Naive thymus-derived CD8-positive, alpha-beta T cell (primary cell): ENCODE results near the gene TLK2. TPM values are rescaled to one million over a fixed set of nuclear protein-coding genes. Genes with fewer than 3 reads are reported as not detected.
A peak's percentile ranks its signal among the peaks of the same experiment; 100 is the strongest.
"Not testable (repeated sequence)": the region's sequence is repeated elsewhere in the genome, so short reads cannot be mapped to it uniquely, and the experiment has no call there.

Experiments
- ATAC-seq, 2 donors: fragments of 150-1000 bp; cut with Tn5 transposase in 1 of 2; sonication (Bioruptor Pico), chemical (Tn5 transposase) in 1 of 2; 1 replicate in 1 of 2; 2 replicates in 1 of 2; pipeline ENCODE4 v1.10.0; 2021; ENCODE audit warnings: mild to moderate bottlenecking in 2 of 2, moderate library complexity in 2 of 2
- POLR2A ChIA-PET: fragments of 350-600 bp; sonication (Branson Sonifier 250); formaldehyde crosslinking; loops from one replicate; lab custom pipeline; 2021; ENCODE audit warnings: antibody characterized with exemption; lab: Charles Lee
- DNase-seq, 10 donors: peaks; one replicate each; pipeline versions ENCODE4 v3.0.0 to v3.0.0-alpha.2; 2020 to 2022
- H3K27ac Mint-ChIP-seq, 10 donors: one replicate each; pipeline ENCODE4 v1.8.0; 2020 to 2022; ENCODE audit warnings: mild to moderate bottlenecking in 10 of 10, mixed read lengths in 10 of 10, moderate library complexity in 4 of 10, inconsistent platforms in 1 of 10
- H3K27me3 Mint-ChIP-seq, 5 donors: one replicate each; pipeline ENCODE4 v1.8.0; 2021 to 2022; ENCODE audit warnings: mixed read lengths in 5 of 5
- H3K36me3 Mint-ChIP-seq, 3 donors: one replicate each; pipeline ENCODE4 v1.8.0; 2020 to 2022; ENCODE audit warnings: mixed read lengths in 3 of 3, mild to moderate bottlenecking in 2 of 3, inconsistent platforms in 1 of 3
- H3K4me1 Mint-ChIP-seq, 4 donors: one replicate each; pipeline ENCODE4 v1.8.0; 2021 to 2022; ENCODE audit warnings: mixed read lengths in 4 of 4
- H3K4me3 Mint-ChIP-seq, 10 donors: one replicate each; pipeline ENCODE4 v1.8.0; 2020 to 2022; ENCODE audit warnings: mild to moderate bottlenecking in 10 of 10, mixed read lengths in 10 of 10, moderate library complexity in 6 of 10, inconsistent platforms in 1 of 10
- H3K9me3 Mint-ChIP-seq, 9 donors: one replicate each; pipeline ENCODE4 v1.8.0; 2020 to 2022; ENCODE audit warnings: mixed read lengths in 9 of 9, mild to moderate bottlenecking in 3 of 9, inconsistent platforms in 1 of 9, moderate library complexity in 1 of 9
- polyA plus RNA-seq, 3 donors: library from polyadenylated mRNA; unstranded; fragments of 300-500 nt; fragmentation: Illumina TruSeq; gene quantifications; one replicate each; pipeline ENCODE4 v1.2.3, GENCODE V29; 2021
- total RNA-seq, 8 experiments: library from RNA in 2 of 8; stranded (reverse) in 2 of 8; gene quantifications; one replicate each; pipeline ENCODE4 v1.2.3 and lab custom pipeline; 2021 to 2026

The TLK2 gene
- total and polyA plus RNA-seq, 5 experiments from 2014 or later = 8.2 to 79.5 (median 12.0) TPM

GRCh38 chr17:62572888-62573401 lies 94.3 kb downstream of the TLK2 start:
- Mint-ChIP-seq H3K27ac (no peak overlapping the region), H3K4me3 (no peak overlapping the region), H3K9me3 (no peaks in the 10 kb centered on the region), H3K36me3 (peaks cover 7 to 87% (median 23%) of the 10 kb centered on the region in 3 donors), H3K4me1 (peaks cover 0 to 2% (median under 1%) of the 10 kb centered on the region in 4 donors), H3K27me3 (no peaks in the 10 kb centered on the region)
- ATAC-seq = no peak
- no peak for DNase-seq
- POLR2A ChIA-PET = no interaction called here

GRCh38 chr17:62573480-62574117 lies 95.0 kb downstream of the TLK2 start:
- Mint-ChIP-seq H3K27ac (no peak overlapping the region), H3K36me3 (peaks cover 7 to 90% (median 25%) of the 10 kb centered on the region in 3 donors), H3K27me3 (no peaks in the 10 kb centered on the region), H3K4me3 (no peak overlapping the region), H3K9me3 (no peaks in the 10 kb centered on the region), H3K4me1 (peaks cover 0 to 2% (median under 1%) of the 10 kb centered on the region in 4 donors)
- DNase-seq (no peak), ATAC-seq (no peak)
- POLR2A ChIA-PET = no interaction called here

GRCh38 chr17:62576382-62576781 lies 97.8 kb downstream of the TLK2 start:
- POLR2A ChIA-PET = no interaction called here
- H3K4me3 Mint-ChIP-seq = no peak overlapping the region
- peaks cover 10 to 90% (median 25%) of the 10 kb centered on the region in 3 donors for H3K36me3 Mint-ChIP-seq
- H3K27me3 Mint-ChIP-seq = no peaks in the 10 kb centered on the region
- DNase-seq (no peak), ATAC-seq (no peak)
- no peaks in the 10 kb centered on the region for H3K9me3 Mint-ChIP-seq
- peak overlapping the region in 1 of 10 donors; percentile 31 for H3K27ac Mint-ChIP-seq
- H3K4me1 Mint-ChIP-seq = peaks cover 0 to 2% (median under 1%) of the 10 kb centered on the region in 4 donors

- Mint-ChIP-seq H3K36me3 (peaks cover 7 to 90% (median 21%) of the 10 kb centered on the region in 3 donors), H3K9me3 (no peaks in the 10 kb centered on the region), H3K4me1 (peaks cover 0 to 2% (median under 1%) of the 10 kb centered on the region in 4 donors), H3K27ac (peak overlapping the region in 3 of 10 donors; percentile 10 to 67 (median 15)), H3K27me3 (no peaks in the 10 kb centered on the region), H3K4me3 (no peak overlapping the region)
- DNase-seq (no peak), ATAC-seq (no peak)
- POLR2A ChIA-PET = no interaction called here
These were observed 100.3 kb downstream of the TLK2 start for GRCh38 chr17:62578757-62579487.

- Mint-ChIP-seq H3K4me1 (no peaks in the 10 kb centered on the region), H3K27ac (no peak overlapping the region), H3K4me3 (no peak overlapping the region), H3K9me3 (no peaks in the 10 kb centered on the region), H3K27me3 (no peaks in the 10 kb centered on the region), H3K36me3 (peaks cover 7 to 84% (median 14%) of the 10 kb centered on the region in 3 donors)
- POLR2A ChIA-PET = no interaction called here
- ATAC-seq = no peak
- no peak for DNase-seq
These were observed 102.3 kb downstream of the TLK2 start for GRCh38 chr17:62580947-62581346.

- ATAC-seq (no peak), DNase-seq (no peak)
- Mint-ChIP-seq H3K4me1 (no peaks in the 10 kb centered on the region), H3K9me3 (no peaks in the 10 kb centered on the region), H3K27me3 (no peaks in the 10 kb centered on the region), H3K27ac (peak overlapping the region in 3 of 10 donors; percentile 33 to 63 (median 35)), H3K4me3 (no peak overlapping the region), H3K36me3 (peaks cover 7 to 84% (median 15%) of the 10 kb centered on the region in 3 donors)
- POLR2A ChIA-PET = no interaction called here
These were observed 103.1 kb downstream of the TLK2 start for GRCh38 chr17:62581764-62582163.

- H3K27ac Mint-ChIP-seq = peak overlapping the region in 1 of 10 donors; percentile 62
- POLR2A ChIA-PET = no interaction called here
- peaks cover 0 to 79% (median 12%) of the 10 kb centered on the region in 3 donors for H3K36me3 Mint-ChIP-seq
- ATAC-seq = no peak
- no peaks in the 10 kb centered on the region for H3K9me3 Mint-ChIP-seq
- DNase-seq = no peak
- H3K4me1 Mint-ChIP-seq = no peaks in the 10 kb centered on the region
- H3K4me3 Mint-ChIP-seq = no peak overlapping the region
- no peaks in the 10 kb centered on the region for H3K27me3 Mint-ChIP-seq
These were observed 108.9 kb downstream of the TLK2 start for GRCh38 chr17:62587554-62587953.

GRCh38 chr17:62588109-62588508 lies 109.5 kb downstream of the TLK2 start:
- no peaks in the 10 kb centered on the region for H3K4me1 Mint-ChIP-seq
- POLR2A ChIA-PET = interaction anchor here (0.6 kb wide), 1 partner anchor 85 kb away, joined by 3 read pairs; no protein-coding TSS in a partner anchor
- H3K36me3 Mint-ChIP-seq = peaks cover 0 to 74% (median 17%) of the 10 kb centered on the region in 3 donors
- DNase-seq = no peak
- no peak for ATAC-seq
- peak overlapping the region in 2 of 10 donors; percentile 64 to 81 for H3K27ac Mint-ChIP-seq
- no peak overlapping the region for H3K4me3 Mint-ChIP-seq
- H3K9me3 Mint-ChIP-seq = no peaks in the 10 kb centered on the region
- H3K27me3 Mint-ChIP-seq = no peaks in the 10 kb centered on the region

- Mint-ChIP-seq H3K36me3 (peaks cover 0 to 63% (median 28%) of the 10 kb centered on the region in 3 donors), H3K9me3 (peaks cover 0 to 4% (median 0%) of the 10 kb centered on the region in 9 donors), H3K4me3 (no peak overlapping the region), H3K4me1 (peaks cover 0 to 2% (median 0%) of the 10 kb centered on the region in 4 donors), H3K27me3 (no peaks in the 10 kb centered on the region), H3K27ac (no peak overlapping the region)
- ATAC-seq = no peak
- POLR2A ChIA-PET = no interaction called here
- DNase-seq = no peak
These were observed 112.7 kb downstream of the TLK2 start for GRCh38 chr17:62591333-62591732.

GRCh38 chr17:62591822-62592221 lies 113.2 kb downstream of the TLK2 start:
- H3K9me3 Mint-ChIP-seq, H3K27ac Mint-ChIP-seq, DNase-seq, POLR2A ChIA-PET, H3K4me1 Mint-ChIP-seq, ATAC-seq, H3K27me3 Mint-ChIP-seq, H3K4me3 Mint-ChIP-seq: not testable (repeated sequence)
- H3K36me3 Mint-ChIP-seq = peaks cover under 1 to 63% (median 31%) of the 10 kb centered on the region in 3 donors

- no peaks in the 10 kb centered on the region for H3K27me3 Mint-ChIP-seq
- DNase-seq (no peak), ATAC-seq (no peak)
- H3K4me3 Mint-ChIP-seq = no peak overlapping the region
- H3K9me3 Mint-ChIP-seq = peaks cover 0 to 8% (median 0%) of the 10 kb centered on the region in 9 donors
- peak overlapping the region in 1 of 10 donors; percentile 27 for H3K27ac Mint-ChIP-seq
- peaks cover 0 to 2% (median 0%) of the 10 kb centered on the region in 4 donors for H3K4me1 Mint-ChIP-seq
- peaks cover 6 to 63% (median 38%) of the 10 kb centered on the region in 3 donors for H3K36me3 Mint-ChIP-seq
- POLR2A ChIA-PET = interaction anchor here (1.2 kb wide), 1 partner anchor 61 kb away, joined by 3 read pairs; no protein-coding TSS in a partner anchor
These were observed 113.9 kb downstream of the TLK2 start for GRCh38 chr17:62592341-62593099.

- Mint-ChIP-seq H3K27ac (no peak overlapping the region), H3K4me3 (no peak overlapping the region), H3K4me1 (peaks cover 0 to 10% (median 2%) of the 10 kb centered on the region in 4 donors), H3K36me3 (peaks cover 6 to 70% (median 38%) of the 10 kb centered on the region in 3 donors), H3K27me3 (no peaks in the 10 kb centered on the region), H3K9me3 (peaks cover 0 to 8% (median 0%) of the 10 kb centered on the region in 9 donors)
- DNase-seq (no peak), ATAC-seq (no peak)
- POLR2A ChIA-PET = no interaction called here
These were observed 116.9 kb downstream of the TLK2 start for GRCh38 chr17:62595484-62595883.
